Hepatocyte (in vitro differentiated cells): ENCODE measurements around the gene MICAL3. TPM values are rescaled to one million over a fixed set of nuclear protein-coding genes. Genes with fewer than 3 reads are reported as not detected.

Source experiments
- DNase-seq: peaks from one replicate; pipeline ENCODE4 v3.0.0-alpha.2; 2016; ENCODE audit warnings: low spot score
- H2AFZ ChIP-seq: fragments of 200-600 bp; sonication (generic); 2 replicates; pipeline ENCODE4 v1.6.0; 2016; ENCODE audit warnings: antibody characterized with exemption, mild to moderate bottlenecking
- H3K27ac ChIP-seq: fragments of 200-600 bp; sonication (generic); 2 replicates; pipeline ENCODE4 v1.5.1; 2016; ENCODE audit warnings: mild to moderate bottlenecking
- H3K27me3 ChIP-seq: fragments of 200-600 bp; sonication (generic); 2 replicates; pipeline ENCODE4 v1.6.1; 2016
- H3K36me3 ChIP-seq: fragments of 200-600 bp; sonication (generic); replicated peaks from 2 replicates; pipeline ENCODE4 v1.5.1; 2016; ENCODE audit warnings: low read depth; ENCODE audit not compliant: insufficient read depth
- H3K4me1 ChIP-seq: fragments of 200-600 bp; sonication (generic); 2 replicates; pipeline ENCODE4 v1.5.1; 2016; ENCODE audit warnings: mild to moderate bottlenecking, moderate library complexity; ENCODE audit not compliant: insufficient read depth
- H3K4me2 ChIP-seq: fragments of 200-600 bp; sonication (generic); 2 replicates; pipeline ENCODE4 v1.6.0; 2016
- H3K4me3 ChIP-seq: fragments of 200-600 bp; sonication (generic); 2 replicates; pipeline ENCODE4 v1.5.1; 2016; ENCODE audit warnings: mild to moderate bottlenecking
- H3K79me2 ChIP-seq: fragments of 200-600 bp; sonication (generic); 2 replicates; pipeline ENCODE4 v1.6.0; 2017; ENCODE audit warnings: mild to moderate bottlenecking
- H3K9me2 ChIP-seq: fragments of 200-600 bp; sonication (generic); replicated peaks from 2 replicates; pipeline ENCODE4 v1.6.0; 2017; ENCODE audit warnings: mild to moderate bottlenecking; ENCODE audit not compliant: insufficient read depth
- H3K9me3 ChIP-seq: fragments of 200-600 bp; sonication (generic); 2 replicates; pipeline ENCODE4 v1.5.1; 2016; ENCODE audit warnings: low read depth, mild to moderate bottlenecking
- H4K20me1 ChIP-seq: fragments of 200-600 bp; sonication (generic); 2 replicates; pipeline ENCODE4 v1.6.0; 2016; ENCODE audit warnings: mild to moderate bottlenecking; ENCODE audit not compliant: insufficient read depth, poor library complexity, severe bottlenecking
- EZH2 ChIP-seq: fragments of 200-600 bp; sonication (generic); IDR thresholded peaks from 2 replicates; pipeline ENCODE4 v1.6.1; 2016; ENCODE audit warnings: antibody characterized with exemption, mild to moderate bottlenecking, borderline replicate concordance
- EZH2phosphoT487 ChIP-seq: fragments of 200-600 bp; sonication (generic); IDR thresholded peaks from one replicate; pipeline ENCODE4 v1.6.1; 2018; ENCODE audit warnings: antibody characterized with exemption, mild to moderate bottlenecking, low read depth, moderate library complexity; ENCODE audit not compliant: unreplicated experiment, severe bottlenecking
- WGBS: methylation state at CpG from one replicate; pipeline ENCODE4 v1.1.6; 2016; ENCODE audit warnings: low lambda C conversion rate; ENCODE audit errors: missing lambda C conversion rate; 5-methylcytosine and 5-hydroxymethylcytosine counted together
- polyA plus RNA-seq: library from polyadenylated mRNA; unstranded; fragments of >200 nt; fragmentation: Nextera tagmentation; extraction: Ambion mirVana; gene quantifications from 2 replicates; pipeline ENCODE4 v1.2.1, GENCODE V29; 2016
- total RNA-seq: library from RNA; depleted of rRNA; stranded (reverse); fragments of >200 nt; gene quantifications from 2 replicates; pipeline ENCODE4 v1.2.3, GENCODE V29; 2014
- TF ChIP-seq, protein P1 (sequence below): fragments of 200-600 bp; sonication (generic); IDR thresholded peaks from 2 replicates; pipeline ENCODE4 v1.5.1; 2016; ENCODE audit warnings: antibody characterized with exemption, mild to moderate bottlenecking; ENCODE audit not compliant: poor library complexity

The MICAL3 gene
- total and polyA plus RNA-seq, 2 experiments from 2014 or later = 4.6 to 22.7 TPM

DNA sequence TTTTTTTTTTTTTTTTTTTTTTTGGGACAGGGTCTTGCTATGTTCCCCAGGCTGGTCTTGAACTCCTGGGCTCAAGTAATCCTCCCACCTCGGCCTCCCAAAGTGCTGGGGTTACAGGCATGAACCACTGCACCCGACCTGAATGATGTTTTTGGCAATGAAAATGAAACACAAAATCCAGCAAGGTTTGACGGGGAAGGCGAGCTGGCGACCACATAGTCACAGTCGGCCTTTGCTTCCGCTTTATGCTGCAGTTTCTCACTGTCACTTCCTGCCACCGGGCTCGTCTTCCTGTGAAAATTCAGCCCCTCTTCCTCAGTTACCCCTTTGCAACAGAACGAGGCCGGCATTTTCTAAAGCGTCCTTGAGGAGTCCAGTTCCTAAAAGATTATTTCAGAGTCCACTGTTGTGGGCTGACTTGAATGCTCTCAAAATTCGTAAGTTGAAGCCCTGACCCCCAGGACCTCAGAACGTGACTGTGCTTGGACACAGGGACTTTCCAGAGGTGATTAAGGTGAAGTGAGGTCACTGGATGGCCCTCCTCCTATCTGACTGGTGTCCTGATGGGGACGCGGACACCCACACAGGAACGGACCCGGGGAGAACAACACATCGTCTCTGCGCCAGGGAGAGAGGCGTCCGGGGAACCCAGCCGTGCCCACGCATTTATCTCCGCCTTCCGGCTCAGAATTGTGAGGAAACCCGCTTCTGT is 247.2 kb downstream of the MICAL3 start:
- TF ChIP-seq EZH2 (no peak), EZH2phosphoT487 (no peak)
- TF ChIP-seq, protein P1, sequence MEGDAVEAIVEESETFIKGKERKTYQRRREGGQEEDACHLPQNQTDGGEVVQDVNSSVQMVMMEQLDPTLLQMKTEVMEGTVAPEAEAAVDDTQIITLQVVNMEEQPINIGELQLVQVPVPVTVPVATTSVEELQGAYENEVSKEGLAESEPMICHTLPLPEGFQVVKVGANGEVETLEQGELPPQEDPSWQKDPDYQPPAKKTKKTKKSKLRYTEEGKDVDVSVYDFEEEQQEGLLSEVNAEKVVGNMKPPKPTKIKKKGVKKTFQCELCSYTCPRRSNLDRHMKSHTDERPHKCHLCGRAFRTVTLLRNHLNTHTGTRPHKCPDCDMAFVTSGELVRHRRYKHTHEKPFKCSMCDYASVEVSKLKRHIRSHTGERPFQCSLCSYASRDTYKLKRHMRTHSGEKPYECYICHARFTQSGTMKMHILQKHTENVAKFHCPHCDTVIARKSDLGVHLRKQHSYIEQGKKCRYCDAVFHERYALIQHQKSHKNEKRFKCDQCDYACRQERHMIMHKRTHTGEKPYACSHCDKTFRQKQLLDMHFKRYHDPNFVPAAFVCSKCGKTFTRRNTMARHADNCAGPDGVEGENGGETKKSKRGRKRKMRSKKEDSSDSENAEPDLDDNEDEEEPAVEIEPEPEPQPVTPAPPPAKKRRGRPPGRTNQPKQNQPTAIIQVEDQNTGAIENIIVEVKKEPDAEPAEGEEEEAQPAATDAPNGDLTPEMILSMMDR = no peak
- no peaks in the 10 kb centered on the region for H3K9me2 ChIP-seq
- H3K79me2 ChIP-seq = peaks cover 15% of the 10 kb centered on the region
- WGBS = 92% methylated on average over 25 of the region's 27 CpGs
- no peak overlapping the region for H3K4me2 ChIP-seq
- H3K27me3 ChIP-seq = no peaks in the 10 kb centered on the region
- no peaks in the 10 kb centered on the region for H3K9me3 ChIP-seq
- H2AFZ ChIP-seq = no peak overlapping the region
- H3K4me1 ChIP-seq = peaks cover 11% of the 10 kb centered on the region
- H3K27ac ChIP-seq = no peak overlapping the region
- H3K4me3 ChIP-seq = no peak overlapping the region
- no peaks in the 10 kb centered on the region for H4K20me1 ChIP-seq
- no peaks in the 10 kb centered on the region for H3K36me3 ChIP-seq
- no peak for DNase-seq

DNA sequence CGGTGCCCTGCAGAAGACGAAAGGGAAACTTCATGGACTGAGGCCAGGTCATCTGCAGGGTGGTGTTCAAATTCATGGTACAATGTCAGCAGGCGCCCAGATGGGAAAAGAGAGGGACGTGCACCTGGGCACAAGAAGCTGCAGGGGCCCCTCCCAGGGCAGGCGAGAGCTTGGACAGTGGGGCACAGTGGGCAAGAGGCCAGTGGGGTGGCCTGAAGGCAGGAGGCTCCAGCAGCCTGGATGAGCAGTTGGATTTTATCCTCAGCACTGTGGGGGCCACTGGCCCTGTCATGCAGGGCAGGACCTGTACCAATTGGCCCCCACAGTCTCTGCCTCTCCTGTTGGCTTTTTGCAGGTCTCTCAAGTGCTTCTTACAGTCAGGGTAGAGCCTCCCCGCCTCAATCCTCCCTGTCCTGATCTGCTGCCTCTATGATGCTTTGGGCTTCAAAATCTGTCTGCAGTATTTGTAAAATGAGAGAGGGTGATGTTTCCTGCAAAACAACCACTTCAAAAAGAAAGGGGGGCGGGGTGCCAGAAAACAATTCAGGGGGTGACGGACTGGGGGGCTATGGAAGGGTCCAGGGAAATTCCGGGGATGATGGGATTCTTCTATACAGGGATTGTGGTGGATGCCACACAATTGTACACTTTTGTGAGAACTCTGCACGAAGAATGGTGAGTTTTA is 248.4 kb downstream of the MICAL3 start:
- Histone ChIP-seq H3K79me2 (peaks cover 28% of the 10 kb centered on the region), H3K4me2 (no peak overlapping the region), H3K27me3 (no peaks in the 10 kb centered on the region), H4K20me1 (no peaks in the 10 kb centered on the region), H3K9me2 (no peaks in the 10 kb centered on the region), H3K36me3 (no peaks in the 10 kb centered on the region), H3K9me3 (no peaks in the 10 kb centered on the region), H3K4me1 (peaks cover 11% of the 10 kb centered on the region), H2AFZ (no peak overlapping the region), H3K27ac (no peak overlapping the region), H3K4me3 (no peak overlapping the region)
- WGBS = 91% methylated on average over 10 of the region's 10 CpGs
- TF ChIP-seq EZH2phosphoT487 (no peak), EZH2 (no peak)
- no peak for DNase-seq

DNA sequence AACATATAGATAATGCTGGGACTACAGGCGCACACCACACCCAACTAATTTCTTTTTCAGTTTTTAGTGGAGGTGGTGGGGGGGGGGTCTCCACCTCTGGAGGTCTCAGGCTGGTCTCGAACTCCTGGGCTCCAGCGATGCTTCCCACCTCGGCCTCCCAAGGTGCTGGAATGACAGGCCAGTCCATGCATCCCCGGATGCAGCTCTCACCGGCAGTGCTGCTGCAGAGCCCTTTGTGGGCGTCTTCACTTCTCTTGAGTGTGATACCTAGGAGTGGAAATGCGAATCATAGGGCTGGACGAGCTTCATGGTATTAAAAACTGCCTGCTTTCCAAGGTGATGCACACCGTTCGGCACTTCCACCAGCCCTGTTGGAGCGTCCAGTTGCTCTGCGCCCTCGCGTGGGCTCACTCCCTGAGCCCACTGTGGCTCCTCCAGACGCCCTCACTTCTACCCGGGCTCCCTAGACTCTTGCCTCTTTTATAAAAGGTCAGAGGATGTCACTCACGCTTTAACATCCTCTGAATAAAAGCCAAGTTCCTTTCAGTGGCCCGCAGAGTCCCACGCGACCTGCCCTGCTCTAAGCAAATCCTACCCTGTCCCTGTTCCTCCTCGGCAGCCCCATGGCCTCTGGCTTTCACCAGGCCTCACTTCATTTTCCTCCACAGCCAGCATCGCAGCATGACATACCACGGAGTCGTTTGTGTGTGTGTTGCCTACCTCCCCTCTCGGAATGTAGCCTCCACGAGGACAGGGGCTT is 249.3 kb downstream of the MICAL3 start:
- DNase-seq = no peak
- Histone ChIP-seq H3K9me2 (no peaks in the 10 kb centered on the region), H3K79me2 (peaks cover 29% of the 10 kb centered on the region), H3K27me3 (no peaks in the 10 kb centered on the region), H3K27ac (no peak overlapping the region), H3K4me3 (no peak overlapping the region), H4K20me1 (no peaks in the 10 kb centered on the region), H3K36me3 (no peaks in the 10 kb centered on the region), H3K4me1 (peaks cover 11% of the 10 kb centered on the region), H3K4me2 (peak overlapping the region; percentile 91), H3K9me3 (no peaks in the 10 kb centered on the region), H2AFZ (peak overlapping the region; percentile 78)
- 88% methylated on average over 27 of the region's 27 CpGs for WGBS
- TF ChIP-seq, protein P1 = no peak
- TF ChIP-seq EZH2 (no peak), EZH2phosphoT487 (no peak)
